Activated effector memory CD4-positive, alpha-beta T cell treated with Interleukin-2 at 50 U/mL for 16 hours (primary cell): ENCODE data around the gene STIM1.

ENCODE experiments used
- DNase-seq: peaks from one replicate; pipeline ENCODE4 v3.0.0-alpha.2; 2020

Gene STIM1

DNA sequence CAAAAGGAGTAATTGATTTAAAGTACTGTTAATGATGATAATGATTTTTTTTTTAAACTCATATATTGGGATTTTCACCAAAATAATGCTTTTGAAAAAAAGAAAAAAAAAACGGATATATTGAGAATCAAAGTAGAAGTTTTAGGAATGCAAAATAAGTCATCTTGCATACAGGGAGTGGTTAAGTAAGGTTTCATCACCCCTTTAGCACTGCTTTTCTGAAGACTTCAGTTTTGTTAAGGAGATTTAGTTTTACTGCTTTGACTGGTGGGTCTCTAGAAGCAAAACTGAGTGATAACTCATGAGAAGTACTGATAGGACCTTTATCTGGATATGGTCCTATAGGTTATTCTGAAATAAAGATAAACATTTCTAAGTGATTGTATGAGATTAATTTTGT lies 283.0 kb downstream of the STIM1 start:
- no peak for DNase-seq

DNA sequence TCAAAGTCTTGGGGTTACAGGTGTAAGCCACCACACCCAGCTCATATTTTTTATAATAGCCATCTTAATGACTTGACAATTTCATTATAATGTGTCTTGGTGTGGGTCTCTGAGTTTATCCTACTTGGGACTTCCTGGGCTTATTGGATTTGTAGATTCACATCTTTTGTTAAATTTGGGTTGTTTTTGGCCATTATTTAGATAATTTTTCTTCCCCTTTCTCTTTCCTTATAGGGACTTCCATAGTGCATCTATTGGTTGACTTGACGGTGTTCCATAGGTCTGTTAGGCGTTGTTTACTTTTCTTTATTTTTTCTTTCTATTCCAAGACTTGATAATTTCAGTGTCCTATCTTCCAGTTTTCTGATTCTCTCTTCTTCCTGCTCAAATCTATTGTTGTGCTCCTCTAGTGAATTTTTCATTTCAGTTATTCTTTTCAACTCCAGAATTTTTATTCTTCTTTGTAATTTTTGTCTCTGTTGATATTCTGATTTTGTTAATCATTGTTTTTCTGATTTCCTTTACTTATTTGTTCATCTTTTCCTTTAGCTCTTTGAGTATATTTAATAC lies 284.7 kb downstream of the STIM1 start:
- no peak for DNase-seq
